ENCODE measurements around the gene HNRNPH2. TPM values are rescaled to one million over a fixed set of nuclear protein-coding genes. Genes with fewer than 3 reads are reported as not detected.

Gene HNRNPH2
- polyA plus RNA-seq, 10 donors = 63.4 to 80.1 (median 70.1) TPM

GRCh38 chrX:101393530-101394305, 14.3 kb upstream of the HNRNPH2 start:
- DNase-seq = no peak

- DNase-seq = no peak
Measured at GRCh38 chrX:101394372-101394771, 13.7 kb upstream of the HNRNPH2 start.

- no peak for DNase-seq
Measured at GRCh38 chrX:101395789-101396188, 12.2 kb upstream of the HNRNPH2 start.

- DNase-seq = no peak
Measured at GRCh38 chrX:101397779-101398178, 10.2 kb upstream of the HNRNPH2 start.

GRCh38 chrX:101398694-101399093, 9.3 kb upstream of the HNRNPH2 start:
- no peak for DNase-seq

GRCh38 chrX:101399825-101400224, 8.2 kb upstream of the HNRNPH2 start:
- no peak for DNase-seq

- DNase-seq = peak in 1 of 3 donors; percentile 63
Measured at GRCh38 chrX:101407167-101407747, 765 bp upstream of the HNRNPH2 start.

- DNase-seq = no peak
Measured at GRCh38 chrX:101408532-101408841, 465 bp downstream of the HNRNPH2 start.

GRCh38 chrX:101409043-101409442, 1.0 kb downstream of the HNRNPH2 start:
- no peak for DNase-seq

- no peak for DNase-seq
Measured at GRCh38 chrX:101410461-101410860, 2.4 kb downstream of the HNRNPH2 start.

- no peak for DNase-seq
Measured at GRCh38 chrX:101411984-101412383, 4.0 kb downstream of the HNRNPH2 start.

GRCh38 chrX:101415180-101416145, 7.4 kb downstream of the HNRNPH2 start:
- DNase-seq = peak; percentile 61 to 76 (median 66)

GRCh38 chrX:101416691-101417090, 8.7 kb downstream of the HNRNPH2 start:
- DNase-seq = no peak

- no peak for DNase-seq
Measured at GRCh38 chrX:101417190-101417589, 9.2 kb downstream of the HNRNPH2 start.

- peak; percentile 32 to 88 (median 59) for DNase-seq
Measured at GRCh38 chrX:101417981-101418841, 10.2 kb downstream of the HNRNPH2 start.

- no peak for DNase-seq
Measured at GRCh38 chrX:101419489-101419888, 11.5 kb downstream of the HNRNPH2 start.

GRCh38 chrX:101427954-101428353, 19.9 kb downstream of the HNRNPH2 start:
- no peak for DNase-seq

GRCh38 chrX:101429934-101430333, 21.9 kb downstream of the HNRNPH2 start:
- peak in 1 of 3 donors; percentile 33 for DNase-seq

GRCh38 chrX:101430457-101431078, 22.5 kb downstream of the HNRNPH2 start:
- DNase-seq = no peak

GRCh38 chrX:101442085-101442484, 34.1 kb downstream of the HNRNPH2 start:
- DNase-seq = no peak

- DNase-seq = no peak
Measured at GRCh38 chrX:101449279-101449678, 41.3 kb downstream of the HNRNPH2 start.
